GM12878 (cell line): ENCODE measurements around the gene FAM161A.

Experiments used
- ATF3 ChIP-seq: IDR thresholded peaks from 2 replicates; pipeline ENCODE4 v1.6.1; 2011; ENCODE audit warnings: low read depth, mild to moderate bottlenecking, low read length, moderate library complexity, borderline replicate concordance; ENCODE audit errors: extremely low read depth
- CTCF ChIP-seq, 3 experiments: IDR thresholded peaks in 2 of 3; conservative IDR thresholded peaks in 1 of 3; 2 replicates each; pipeline ENCODE4 v1.5.1; 2011; ENCODE audit warnings: low read depth in 3 of 3, low read length in 3 of 3, mild to moderate bottlenecking in 3 of 3, control low read depth in 2 of 3, moderate library complexity in 2 of 3, inconsistent platforms in 1 of 3, mixed read lengths in 1 of 3; ENCODE audit not compliant: control insufficient read depth in 2 of 3, insufficient read depth in 1 of 3; ENCODE audit errors: extremely low read depth in 1 of 3
- E2F4 ChIP-seq: IDR thresholded peaks from 2 replicates; pipeline ENCODE4 v1.6.1; 2012; ENCODE audit warnings: low read depth, low read length, improper control_type of control experiment
- ELK1 ChIP-seq: IDR thresholded peaks from 2 replicates; pipeline ENCODE4 v1.6.1; 2012; ENCODE audit warnings: low read depth, low read length, improper control_type of control experiment
- FOXK2 ChIP-seq: fragments of 450-650 bp; IDR thresholded peaks from 2 replicates; pipeline ENCODE4 v1.6.1; 2017; ENCODE audit warnings: mild to moderate bottlenecking, moderate library complexity
- HCFC1 ChIP-seq: fragments of 150-350 bp; IDR thresholded peaks from 2 replicates; pipeline ENCODE4 v1.6.1; 2014; ENCODE audit warnings: low read length
- MTA3 ChIP-seq: IDR thresholded peaks from 2 replicates; pipeline ENCODE4 v1.6.1; 2012; ENCODE audit warnings: low read length, inconsistent platforms, borderline replicate concordance
- NRF1 ChIP-seq: conservative IDR thresholded peaks from 2 replicates; pipeline ENCODE4 v1.6.1; 2011; ENCODE audit warnings: mild to moderate bottlenecking, low read depth, low read length, improper control_type of control experiment
- RAD21 ChIP-seq: IDR thresholded peaks from 2 replicates; pipeline ENCODE4 v1.6.1; 2011; ENCODE audit warnings: mild to moderate bottlenecking, low read depth, low read length, moderate library complexity; ENCODE audit not compliant: insufficient read depth
- SIX5 ChIP-seq: IDR thresholded peaks from 2 replicates; pipeline ENCODE4 v1.6.1; 2011; ENCODE audit warnings: mild to moderate bottlenecking, low read depth, low read length, moderate library complexity; ENCODE audit not compliant: severe bottlenecking
- SKIL ChIP-seq: fragments of 450-650 bp; IDR thresholded peaks from 2 replicates; pipeline ENCODE4 v1.6.1; 2017; ENCODE audit warnings: mild to moderate bottlenecking, low read depth, inconsistent platforms; ENCODE audit not compliant: poor library complexity, severe bottlenecking
- ZNF274 ChIP-seq: IDR thresholded peaks from one replicate; pipeline ENCODE4 v1.8.0; 2011; ENCODE audit not compliant: insufficient read length, insufficient read depth

GRCh38 chr2:61853847-61854563 lies at the start of gene FAM161A:
- TF ChIP-seq CTCF (IDR thresholded peaks at IDR 0.05 in 2 of 3, conservative IDR thresholded peaks at IDR 0.05 in 1 of 3; ENCODE audit: control insufficient read depth in 2 of 3, extremely low read depth in 1 of 3, insufficient read depth in 1 of 3, low read depth in 3 of 3, low read length in 3 of 3) (no peak), ZNF274 (no peak), HCFC1 (peak; percentile 55), ATF3 (no peak), SIX5 (peak; percentile 31), MTA3 (no peak), E2F4 (peak; percentile 86), NRF1 (peak; percentile 61), ELK1 (peak; percentile 29; the same call in 1 of the 2 replicates), FOXK2 (no peak), RAD21 (no peak), SKIL (no peak)
